Heart left ventricle (tissue), 16 donors: ENCODE data around the gene TOPORS. TPM values are rescaled to one million over a fixed set of nuclear protein-coding genes. Genes with fewer than 3 reads are reported as not detected.

Source experiments
- ATAC-seq, 4 donors: fragments of 200-7000 bp; cut with Tn5 transposase; one replicate each; pipeline ENCODE4 v1.9.1; 2020 to 2022; ENCODE audit warnings: moderate library complexity in 4 of 4, mild to moderate bottlenecking in 3 of 4, moderate number of reproducible peaks in 1 of 4
- DNase-seq, 5 donors: peaks; one replicate each; pipeline ENCODE4 v3.0.0-alpha.2; 2020
- H3K27ac ChIP-seq, 12 donors: fragments of 200-600 bp; sonication (generic) in 4 of 12; one replicate each; pipeline versions ENCODE4 v1.5.0 to v1.8.0; 2016 to 2022; ENCODE audit warnings: mild to moderate bottlenecking in 2 of 12
- H3K27me3 ChIP-seq, 9 donors: fragments of 200-600 bp; sonication (generic) in 2 of 9; one replicate each; pipeline versions ENCODE4 v1.5.1 to v1.8.0; 2016 to 2022; ENCODE audit warnings: mild to moderate bottlenecking in 3 of 9
- H3K36me3 ChIP-seq, 9 donors: fragments of 200-600 bp; sonication (generic) in 2 of 9; one replicate each; pipeline versions ENCODE4 v1.5.0 to v1.8.0; 2018 to 2022; ENCODE audit warnings: mild to moderate bottlenecking in 2 of 9
- H3K4me1 ChIP-seq, 12 donors: fragments of 200-600 bp; sonication (generic) in 4 of 12; one replicate each; pipeline versions ENCODE4 v1.5.0 to v1.8.0; 2016 to 2022; ENCODE audit warnings: mild to moderate bottlenecking in 3 of 12
- H3K4me3 ChIP-seq, 12 donors: fragments of 200-600 bp; sonication (generic) in 4 of 12; one replicate each; pipeline versions ENCODE4 v1.5.0 to v1.8.0; 2017 to 2022; ENCODE audit warnings: mild to moderate bottlenecking in 9 of 12, moderate library complexity in 4 of 12
- H3K9me3 ChIP-seq, 12 donors: fragments of 200-600 bp; sonication (generic) in 4 of 12; one replicate each; pipeline versions ENCODE4 v1.5.0 to v1.8.0; 2016 to 2022; ENCODE audit warnings: mild to moderate bottlenecking in 1 of 12
- CTCF ChIP-seq, 12 donors: fragments of 200-600 bp; sonication (generic) in 4 of 12; IDR thresholded peaks; one replicate each; pipeline versions ENCODE4 v1.5.0 to v1.8.0; 2018 to 2022; ENCODE audit warnings: antibody characterized with exemption in 12 of 12, mild to moderate bottlenecking in 5 of 12
- POLR2A ChIP-seq, 2 donors: fragments of 450-650 bp; IDR thresholded peaks; one replicate each; pipeline ENCODE4 v1.6.1; 2017; ENCODE audit warnings: antibody characterized with exemption in 2 of 2, mild to moderate bottlenecking in 2 of 2, moderate library complexity in 2 of 2
- WGBS, 4 donors: extraction: QIAGEN DNeasy Blood & Tissue Kit in 2 of 4; methylation state at CpG; one replicate each; pipeline versions ENCODE4 v1.1.5 to v1.1.7; 2013 to 2018; 5-methylcytosine and 5-hydroxymethylcytosine counted together
- intact Hi-C, 10 donors: fragments of 100-400 bp; cut with DNase I; formaldehyde crosslinking; loops; one replicate each; pipeline versions ENCODE4 v1.11.1 to v1.14.2; 2022
- polyA plus RNA-seq, 2 donors: library from polyadenylated mRNA; stranded (reverse); fragments of 200-250 nt; gene quantifications; one replicate each; pipeline ENCODE4 v1.2.3, GENCODE V29; 2013
- total RNA-seq, 9 donors: library from RNA; depleted of rRNA in 2 of 9; stranded (reverse); fragments of >200 nt in 2 of 9; fragmentation: NEBNext Ultra II Directional in 3 of 9; extraction: Animal tissue kit (Norgen Biotek cat#: 25700) in 3 of 9; gene quantifications; one replicate each; pipeline versions ENCODE4 v1.1.0 to v1.2.4, GENCODE V29; 2016 to 2023
- donor health status: ischemic (EF 13 %, LVEDD 7.1; RV severe dilation, severe dysfunction).
- donor health status: healthy with polysubstance abuse.
- donor health status: DM: no; HTN: yes; CAD: no.
- donor health status: DM: no; HTN: no; CAD: no.
- donor health status: ischemic (EF 25% LVEDD 6.9; RV normal size, moderate dysfunction).
- donor health status: ischemic (EF 25% LVEDD 5.7; RV mildly dilated, moderate dysfunction).
- donor health status: healthy.
- donor health status: DM: yes; HTN: yes; CAD: no.
- donor health status: ischemic (EF 35%, LVEDD 5.7; RV mildly dilated, moderate dysfunction).
- donor health status: nonischemic (EF 11% LVEDD 7.7; RV severe dilation, severe dysfunction).
- donor health status: DM: yes; HTN: yes; CAD: no.
- donor health status: PGD.
- donor health status: ischemic (EF 29% LVEDD 5.4; RV normal size, mild dysfunction).
- donor health status: nonischemic (EF 23%, LVEDD 6.1; RV moderate dilation, normal function).

TOPORS gene
- total and polyA plus RNA-seq, 11 donors: 4.1 to 11.1 (median 9.4) TPM

GRCh38 chr9:32578976-32579375, 26.6 kb upstream of the TOPORS start:
- peak overlapping the region in 2 of 12 donors; percentile 1 to 16 for H3K4me3 ChIP-seq

GRCh38 chr9:32577316-32577715, 24.9 kb upstream of the TOPORS start:
- WGBS, 4 donors: 80 to 85% (median 84%) methylated on average over 3 of the region's 3 CpGs
- Histone ChIP-seq H3K27me3 (peaks cover 0 to 5% (median 0%) of the 10 kb centered on the region in 9 donors), H3K27ac (no peak overlapping the region), H3K36me3 (no peaks in the 10 kb centered on the region), H3K4me3 (no peak overlapping the region), H3K4me1 (peaks cover 0 to 9% (median 6%) of the 10 kb centered on the region in 12 donors), H3K9me3 (no peaks in the 10 kb centered on the region)
- ATAC-seq (no peak), DNase-seq (no peak)
- no peak for TF ChIP-seq POLR2A (IDR thresholded peaks at IDR 0.05)
- TF ChIP-seq CTCF (IDR thresholded peaks at IDR 0.05): no peak
- intact Hi-C loops: loop anchor here in 3 of 10 donors (5.0 to 10.0 kb wide), 3 partner anchors 53 to 145 kb away; partner anchors contain the start of gene RIGI (in 1 of the 3)

More at GRCh38 chr9:32578976-32579375, 26.6 kb upstream of the TOPORS start:
- TF ChIP-seq POLR2A (IDR thresholded peaks at IDR 0.05) (no peak), CTCF (IDR thresholded peaks at IDR 0.05) (no peak)
- DNase-seq (no peak), ATAC-seq (no peak)
- Histone ChIP-seq H3K36me3 (no peaks in the 10 kb centered on the region), H3K9me3 (no peaks in the 10 kb centered on the region), H3K4me1 (peaks cover 0 to 4% (median 0%) of the 10 kb centered on the region in 12 donors), H3K27me3 (peaks cover 0 to 5% (median 0%) of the 10 kb centered on the region in 9 donors), H3K27ac (no peak overlapping the region)
- intact Hi-C loops: loop anchor here in 9 of 10 donors (1.0 to 10.0 kb wide), 7 partner anchors 54 to 201 kb away; partner anchors contain the start of gene RIGI (in 1 of the 9)
- WGBS, 4 donors: 48 to 58% (median 52%) methylated on average over 5 of the region's 5 CpGs

GRCh38 chr9:32574858-32575257, 22.5 kb upstream of the TOPORS start:
- intact Hi-C loops: loop anchor here in 3 of 10 donors (2.0 to 10.0 kb wide), 4 partner anchors 50 to 190 kb away; partner anchors contain the start of genes ACO1 (in 1 of the 3) and RIGI (in 1 of the 3)
- DNase-seq (no peak), ATAC-seq (no peak)
- TF ChIP-seq CTCF (IDR thresholded peaks at IDR 0.05) (no peak), POLR2A (IDR thresholded peaks at IDR 0.05) (no peak)
- Histone ChIP-seq H3K4me1 (peaks cover 0 to 34% (median 23%) of the 10 kb centered on the region in 12 donors), H3K36me3 (peaks cover 0 to 10% (median 2%) of the 10 kb centered on the region in 9 donors), H3K9me3 (no peaks in the 10 kb centered on the region), H3K4me3 (no peak overlapping the region), H3K27me3 (no peaks in the 10 kb centered on the region), H3K27ac (no peak overlapping the region)
- 56 to 72% (median 63%) methylated on average over 1 of the region's 1 CpG for WGBS, 4 donors

- DNase-seq (no peak), ATAC-seq (no peak)
- Histone ChIP-seq H3K27ac (peak overlapping the region in 10 of 12 donors; percentile 81 to 98 (median 92)), H3K4me1 (peaks cover 0 to 35% (median 21%) of the 10 kb centered on the region in 12 donors), H3K9me3 (no peaks in the 10 kb centered on the region), H3K4me3 (peak overlapping the region in 6 of 12 donors; percentile 71 to 96 (median 80)), H3K27me3 (no peaks in the 10 kb centered on the region), H3K36me3 (peaks cover 0 to 17% (median 6%) of the 10 kb centered on the region in 9 donors)
- intact Hi-C loops: loop anchor here in 6 of 10 donors (1.0 to 10.0 kb wide), 8 partner anchors 21 to 190 kb away; partner anchors contain the start of genes ACO1 (in 3 of the 6), SMIM27 (in 3 of the 6), TOPORS (in 3 of the 6) and RIGI (in 2 of the 6)
- TF ChIP-seq CTCF (IDR thresholded peaks at IDR 0.05) (no peak), POLR2A (IDR thresholded peaks at IDR 0.05) (no peak)
- WGBS, 4 donors: 88 to 91% (median 90%) methylated on average over 7 of the region's 7 CpGs
Measured at GRCh38 chr9:32573821-32574220, 21.4 kb upstream of the TOPORS start.
